Stimulated activated effector memory CD8-positive, alpha-beta T cell treated with anti-CD3 and anti-CD28 coated beads, Interleukin-12 subunit alpha, Interleukin-12 subunit beta, amount 100 ng/mL, for 72 hours (primary cell): ENCODE measurements around the gene SCRN1.

ENCODE experiments used
- ATAC-seq: fragments of 150-1000 bp; cut with Tn5 transposase; 2 replicates; pipeline ENCODE4 v1.10.0; 2021
- DNase-seq, 2 donors: peaks; one replicate each; pipeline ENCODE4 v3.0.0; 2021 to 2022; ENCODE audit warnings: low spot score in 2 of 2
- H3K27ac Mint-ChIP-seq: one replicate; pipeline ENCODE4 v1.8.0; 2022; ENCODE audit warnings: mild to moderate bottlenecking, mixed read lengths
- H3K36me3 Mint-ChIP-seq: one replicate; pipeline ENCODE4 v1.8.0; 2022; ENCODE audit warnings: mild to moderate bottlenecking, mixed read lengths
- H3K4me1 Mint-ChIP-seq: one replicate; pipeline ENCODE4 v1.8.0; 2022; ENCODE audit warnings: mixed read lengths
- H3K4me3 Mint-ChIP-seq: one replicate; pipeline ENCODE4 v1.8.0; 2022; ENCODE audit warnings: mild to moderate bottlenecking, mixed read lengths
- H3K9me3 Mint-ChIP-seq: one replicate; pipeline ENCODE4 v1.8.0; 2022; ENCODE audit warnings: mixed read lengths

The SCRN1 gene

GRCh38 chr7:30020535-30020934 is 30.9 kb upstream of the SCRN1 start:
- H3K4me3 Mint-ChIP-seq: no peak overlapping the region
- peaks cover 21% of the 10 kb centered on the region for H3K4me1 Mint-ChIP-seq
- no peaks in the 10 kb centered on the region for H3K9me3 Mint-ChIP-seq
- DNase-seq (no peak), ATAC-seq (no peak)
- peaks cover 25% of the 10 kb centered on the region for H3K36me3 Mint-ChIP-seq
- no peak overlapping the region for H3K27ac Mint-ChIP-seq

DNA sequence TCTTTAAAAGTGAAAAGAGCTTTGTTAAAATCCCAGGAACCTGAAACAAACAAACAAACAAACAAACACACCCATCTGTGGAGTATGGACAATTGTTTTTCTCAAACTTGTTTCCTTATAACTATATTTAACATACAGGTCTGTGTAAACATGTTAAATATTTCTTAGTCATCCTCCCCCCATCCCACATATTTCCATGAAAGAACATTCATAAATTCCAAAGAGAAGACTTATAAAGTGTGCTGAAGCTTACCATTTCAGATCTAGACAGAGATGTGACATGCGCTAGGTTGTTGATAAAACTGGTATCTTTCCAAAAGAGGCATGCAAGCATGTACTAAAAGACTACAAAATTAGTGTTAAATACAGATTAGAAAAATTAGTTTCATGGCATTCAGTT is 30.4 kb upstream of the SCRN1 start:
- no peaks in the 10 kb centered on the region for H3K9me3 Mint-ChIP-seq
- no peak for DNase-seq
- H3K36me3 Mint-ChIP-seq: peaks cover 28% of the 10 kb centered on the region
- ATAC-seq: no peak
- no peak overlapping the region for H3K27ac Mint-ChIP-seq
- peaks cover 16% of the 10 kb centered on the region for H3K4me1 Mint-ChIP-seq
- H3K4me3 Mint-ChIP-seq: no peak overlapping the region

- peaks cover 13% of the 10 kb centered on the region for H3K4me1 Mint-ChIP-seq
- DNase-seq (no peak), ATAC-seq (no peak)
- peaks cover 34% of the 10 kb centered on the region for H3K36me3 Mint-ChIP-seq
- no peak overlapping the region for H3K27ac Mint-ChIP-seq
- no peaks in the 10 kb centered on the region for H3K9me3 Mint-ChIP-seq
- no peak overlapping the region for H3K4me3 Mint-ChIP-seq
Observed at GRCh38 chr7:30019387-30019786, 29.8 kb upstream of the SCRN1 start.

DNA sequence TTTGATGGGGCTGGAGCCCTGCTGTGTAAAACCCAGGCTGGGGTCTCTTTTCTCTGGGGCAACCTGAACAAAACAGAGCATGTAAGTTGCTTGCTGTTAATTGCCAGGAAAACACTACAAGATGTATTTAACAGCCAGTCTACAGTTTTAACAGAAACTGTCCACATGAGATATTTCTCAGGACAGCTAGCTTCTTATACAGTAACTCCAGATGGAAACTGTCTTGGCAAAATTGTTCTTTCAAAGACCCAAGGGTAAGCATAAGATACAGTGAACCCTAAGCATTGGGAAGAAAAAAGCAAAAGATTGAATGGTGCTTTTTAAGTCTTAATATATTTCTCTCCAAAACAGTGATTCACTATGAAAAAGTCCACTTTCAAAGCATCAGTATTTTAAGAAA is 28.9 kb upstream of the SCRN1 start:
- no peak for DNase-seq
- no peak for ATAC-seq
- Mint-ChIP-seq H3K27ac (no peak overlapping the region), H3K9me3 (no peaks in the 10 kb centered on the region), H3K36me3 (peaks cover 39% of the 10 kb centered on the region), H3K4me1 (peaks cover 7% of the 10 kb centered on the region), H3K4me3 (no peak overlapping the region)

DNA sequence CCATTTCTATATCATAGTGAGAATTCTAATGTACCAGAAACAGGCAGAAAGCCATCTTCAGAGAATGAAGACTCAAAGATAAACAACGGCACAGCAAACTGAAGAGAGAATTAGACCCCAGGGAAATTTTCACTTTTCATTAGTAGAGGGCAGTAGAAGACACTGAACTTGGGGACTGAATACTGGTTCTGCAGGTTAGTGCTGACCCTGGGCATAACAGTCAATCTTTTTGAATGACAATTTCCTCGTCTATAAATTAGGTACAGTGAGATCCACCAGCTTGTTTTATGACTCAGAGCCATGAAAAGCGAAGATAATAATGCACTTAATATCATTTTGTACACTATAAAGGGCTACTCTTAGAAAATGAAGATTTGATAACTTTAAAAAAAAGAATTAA is 23.2 kb upstream of the SCRN1 start:
- ATAC-seq (no peak), DNase-seq (no peak)
- Mint-ChIP-seq H3K4me3 (no peak overlapping the region), H3K27ac (no peak overlapping the region), H3K36me3 (peaks cover 29% of the 10 kb centered on the region), H3K4me1 (no peaks in the 10 kb centered on the region), H3K9me3 (no peaks in the 10 kb centered on the region)

GRCh38 chr7:30010021-30010420 is 20.4 kb upstream of the SCRN1 start:
- Mint-ChIP-seq H3K36me3 (peaks cover 12% of the 10 kb centered on the region), H3K27ac (no peak overlapping the region), H3K9me3 (no peaks in the 10 kb centered on the region), H3K4me1 (no peaks in the 10 kb centered on the region), H3K4me3 (no peak overlapping the region)
- DNase-seq: no peak
- ATAC-seq: no peak

DNA sequence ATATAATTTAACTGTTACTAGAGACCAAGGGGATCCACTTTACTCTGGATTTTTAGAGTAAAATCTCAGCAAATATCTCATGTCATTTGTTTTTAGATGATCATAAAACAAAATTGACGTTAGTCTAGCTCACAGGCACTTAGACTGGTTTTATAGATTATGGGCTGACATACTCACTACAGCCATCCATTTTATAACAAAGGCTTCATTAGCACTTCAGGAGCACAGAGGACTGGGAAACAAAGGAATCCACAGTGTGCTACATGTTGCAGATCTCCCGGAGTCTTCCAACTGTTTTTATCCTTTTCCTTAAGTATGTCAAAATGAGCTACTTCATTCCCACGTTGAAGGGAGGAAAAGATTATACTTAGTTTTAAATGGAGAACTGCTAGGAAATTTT is 15.9 kb upstream of the SCRN1 start:
- no peaks in the 10 kb centered on the region for H3K36me3 Mint-ChIP-seq
- no peaks in the 10 kb centered on the region for H3K9me3 Mint-ChIP-seq
- H3K4me1 Mint-ChIP-seq: no peaks in the 10 kb centered on the region
- no peak overlapping the region for H3K4me3 Mint-ChIP-seq
- no peak overlapping the region for H3K27ac Mint-ChIP-seq
- no peak for ATAC-seq
- no peak for DNase-seq

DNA sequence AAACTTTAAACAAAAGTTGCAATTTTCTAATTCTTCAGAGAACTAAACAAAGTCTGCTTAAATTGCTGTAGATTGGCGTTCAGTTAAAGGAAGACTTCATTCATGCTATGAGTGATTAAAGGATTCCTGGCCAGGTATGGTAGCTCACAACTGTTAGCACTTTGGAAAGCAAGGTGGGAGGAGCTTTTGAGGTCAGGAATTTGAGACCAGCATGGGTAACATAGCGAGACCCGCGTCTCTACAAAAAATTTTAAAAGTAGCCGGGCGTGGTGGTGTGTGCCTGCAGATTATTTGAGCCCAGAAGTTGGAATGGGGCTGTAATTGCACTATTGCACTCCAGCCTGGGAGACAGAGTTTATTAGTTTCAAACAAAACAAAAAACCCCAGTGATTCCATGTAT is 13.5 kb upstream of the SCRN1 start:
- ATAC-seq (no peak), DNase-seq (no peak)
- H3K4me1 Mint-ChIP-seq: no peaks in the 10 kb centered on the region
- H3K36me3 Mint-ChIP-seq: no peaks in the 10 kb centered on the region
- no peaks in the 10 kb centered on the region for H3K9me3 Mint-ChIP-seq
- no peak overlapping the region for H3K4me3 Mint-ChIP-seq
- H3K27ac Mint-ChIP-seq: no peak overlapping the region

- H3K9me3 Mint-ChIP-seq: no peaks in the 10 kb centered on the region
- no peak overlapping the region for H3K27ac Mint-ChIP-seq
- no peaks in the 10 kb centered on the region for H3K36me3 Mint-ChIP-seq
- no peak overlapping the region for H3K4me3 Mint-ChIP-seq
- DNase-seq (no peak), ATAC-seq (no peak)
- H3K4me1 Mint-ChIP-seq: no peaks in the 10 kb centered on the region
Observed at GRCh38 chr7:30001998-30002397, 12.4 kb upstream of the SCRN1 start.

- ATAC-seq (no peak), DNase-seq (no peak)
- H3K36me3 Mint-ChIP-seq: no peaks in the 10 kb centered on the region
- no peak overlapping the region for H3K4me3 Mint-ChIP-seq
- H3K4me1 Mint-ChIP-seq: no peaks in the 10 kb centered on the region
- H3K9me3 Mint-ChIP-seq: peaks cover 5% of the 10 kb centered on the region
- H3K27ac Mint-ChIP-seq: no peak overlapping the region
Observed at GRCh38 chr7:29998489-29998888, 8.9 kb upstream of the SCRN1 start.

- H3K36me3 Mint-ChIP-seq: no peaks in the 10 kb centered on the region
- no peak for ATAC-seq
- no peak for DNase-seq
- peaks cover 5% of the 10 kb centered on the region for H3K9me3 Mint-ChIP-seq
- no peaks in the 10 kb centered on the region for H3K4me1 Mint-ChIP-seq
- H3K4me3 Mint-ChIP-seq: no peak overlapping the region
- no peak overlapping the region for H3K27ac Mint-ChIP-seq
Observed at GRCh38 chr7:29996321-29996720, 6.7 kb upstream of the SCRN1 start.

DNA sequence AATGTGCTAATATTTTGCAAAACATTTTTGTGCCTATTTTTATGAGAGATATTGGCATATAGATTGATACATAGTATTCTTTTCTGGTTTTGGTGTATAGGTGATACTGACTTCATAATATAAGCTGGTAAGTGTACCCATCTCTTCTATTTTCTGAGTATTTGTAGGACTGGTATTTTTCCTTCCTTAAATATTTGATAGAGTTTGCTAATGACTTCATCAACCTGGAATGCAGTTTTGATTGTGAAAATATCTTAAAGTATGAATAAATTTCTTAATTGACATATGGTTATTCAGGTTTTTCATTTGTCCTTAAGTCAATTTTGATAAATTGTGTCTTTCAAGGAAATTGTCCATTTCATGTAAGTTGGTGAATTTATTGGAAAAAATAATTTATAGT is 6.1 kb upstream of the SCRN1 start:
- ATAC-seq (no peak), DNase-seq (no peak)
- H3K9me3 Mint-ChIP-seq: peaks cover 5% of the 10 kb centered on the region
- H3K36me3 Mint-ChIP-seq: no peaks in the 10 kb centered on the region
- no peaks in the 10 kb centered on the region for H3K4me1 Mint-ChIP-seq
- H3K4me3 Mint-ChIP-seq: no peak overlapping the region
- H3K27ac Mint-ChIP-seq: no peak overlapping the region

DNA sequence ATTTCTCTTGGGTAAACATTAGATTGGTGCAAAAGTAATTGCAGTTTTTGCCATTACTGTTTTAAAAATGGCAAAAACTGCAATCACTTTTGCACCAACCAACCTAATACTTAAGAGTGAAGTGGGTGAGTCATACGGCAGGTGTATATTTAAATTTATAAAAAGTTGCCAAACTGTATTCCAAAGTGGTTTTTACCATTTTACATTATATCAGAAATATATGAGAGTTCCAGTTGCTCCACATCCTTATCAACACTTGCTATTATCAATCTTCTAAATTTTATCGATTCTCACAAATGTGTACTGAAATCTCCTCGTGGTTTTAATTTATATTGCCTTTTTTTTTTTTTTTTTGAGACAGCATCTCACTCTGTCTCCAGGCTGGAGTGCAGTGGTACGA is 3.5 kb upstream of the SCRN1 start:
- no peak overlapping the region for H3K27ac Mint-ChIP-seq
- H3K36me3 Mint-ChIP-seq: no peaks in the 10 kb centered on the region
- H3K9me3 Mint-ChIP-seq: peaks cover 5% of the 10 kb centered on the region
- H3K4me3 Mint-ChIP-seq: no peak overlapping the region
- peaks cover 11% of the 10 kb centered on the region for H3K4me1 Mint-ChIP-seq
- DNase-seq (no peak), ATAC-seq (no peak)

- DNase-seq (no peak), ATAC-seq (no peak)
- Mint-ChIP-seq H3K36me3 (no peaks in the 10 kb centered on the region), H3K27ac (no peak overlapping the region), H3K4me3 (no peak overlapping the region), H3K9me3 (peaks cover 5% of the 10 kb centered on the region), H3K4me1 (peaks cover 21% of the 10 kb centered on the region)
Observed at GRCh38 chr7:29991937-29992336, 2.3 kb upstream of the SCRN1 start.

- Mint-ChIP-seq H3K4me3 (peak overlapping the region; percentile 71), H3K36me3 (no peaks in the 10 kb centered on the region), H3K9me3 (no peaks in the 10 kb centered on the region), H3K27ac (no peak overlapping the region), H3K4me1 (peaks cover 24% of the 10 kb centered on the region)
- no peak for DNase-seq
- no peak for ATAC-seq
Observed at GRCh38 chr7:29990931-29991330, 1.3 kb upstream of the SCRN1 start.

- no peaks in the 10 kb centered on the region for H3K9me3 Mint-ChIP-seq
- DNase-seq: peak; percentile 16 to 57
Observed at GRCh38 chr7:29988424-29989256, 961 bp downstream of the SCRN1 start.

More at GRCh38 chr7:29988424-29989256, 961 bp downstream of the SCRN1 start:
- peak; percentile 81 for ATAC-seq
- H3K4me3 Mint-ChIP-seq: peak overlapping the region; percentile 71
- H3K27ac Mint-ChIP-seq: peak overlapping the region; percentile 84
- H3K36me3 Mint-ChIP-seq: no peaks in the 10 kb centered on the region
- H3K4me1 Mint-ChIP-seq: peaks cover 30% of the 10 kb centered on the region
